MM.1S (cell line): Measurements from ENCODE around the gene RBM43.

Experiments used
- DNase-seq: peaks from one replicate; pipeline ENCODE4 v3.0.0-alpha.2; 2015
- H2AFZ ChIP-seq: fragments of 300-600 bp; sonication (generic); 2 replicates; pipeline ENCODE4 v1.6.0; 2016; ENCODE audit warnings: antibody characterized with exemption, low read length
- H3F3A ChIP-seq: fragments of 300-600 bp; sonication (generic); 2 replicates; pipeline ENCODE4 v1.6.1; 2016; ENCODE audit warnings: mild to moderate bottlenecking, antibody characterized with exemption, low read length, moderate library complexity, mixed read lengths; ENCODE audit not compliant: insufficient read depth
- H3K27ac ChIP-seq: fragments of 300-600 bp; sonication (generic); 2 replicates; pipeline ENCODE4 v1.5.1; 2016; ENCODE audit warnings: mild to moderate bottlenecking, low read length
- H3K27me3 ChIP-seq: fragments of 300-600 bp; sonication (generic); replicated peaks from 2 replicates; pipeline ENCODE4 v1.6.0; 2016; ENCODE audit warnings: low read length; ENCODE audit not compliant: insufficient read depth
- H3K36me3 ChIP-seq: fragments of 300-600 bp; sonication (generic); replicated peaks from 2 replicates; pipeline ENCODE4 v1.6.1; 2016; ENCODE audit warnings: mild to moderate bottlenecking, low read length, mixed read lengths; ENCODE audit not compliant: insufficient read depth
- H3K4me1 ChIP-seq: fragments of 300-600 bp; sonication (generic); 2 replicates; pipeline ENCODE4 v1.6.1; 2016; ENCODE audit warnings: low read length, mixed read lengths
- H3K4me2 ChIP-seq: fragments of 300-600 bp; sonication (generic); 2 replicates; pipeline ENCODE4 v1.6.0; 2016; ENCODE audit warnings: low read depth, low read length
- H3K4me3 ChIP-seq: fragments of 300-600 bp; sonication (generic); 2 replicates; pipeline ENCODE4 v1.5.1; 2016; ENCODE audit warnings: low read length, mixed read lengths
- H3K79me2 ChIP-seq: fragments of 300-600 bp; sonication (generic); 2 replicates; pipeline ENCODE4 v1.6.1; 2016; ENCODE audit warnings: mixed run types, low read length, mixed read lengths
- H3K9ac ChIP-seq: fragments of 300-600 bp; sonication (generic); 2 replicates; pipeline ENCODE4 v1.6.1; 2016; ENCODE audit warnings: low read length, mixed read lengths
- H3K9me2 ChIP-seq: fragments of 300-600 bp; sonication (generic); replicated peaks from 2 replicates; pipeline ENCODE4 v1.6.1; 2016; ENCODE audit warnings: mild to moderate bottlenecking, low read length, mixed read lengths; ENCODE audit not compliant: insufficient read depth
- H3K9me3 ChIP-seq: fragments of 300-600 bp; sonication (generic); replicated peaks from 2 replicates; pipeline ENCODE4 v1.6.1; 2016; ENCODE audit warnings: mild to moderate bottlenecking, low read length, mixed read lengths; ENCODE audit not compliant: insufficient read depth
- H4K20me1 ChIP-seq: fragments of 300-600 bp; sonication (generic); 2 replicates; pipeline ENCODE4 v1.6.1; 2016; ENCODE audit warnings: mild to moderate bottlenecking, low read length, moderate library complexity, mixed read lengths; ENCODE audit not compliant: insufficient read depth
- CTCF ChIP-seq: fragments of 300-600 bp; sonication (generic); IDR thresholded peaks from 2 replicates; pipeline ENCODE4 v1.5.1; 2016; ENCODE audit warnings: antibody characterized with exemption, low read length, mixed read lengths
- EZH2 ChIP-seq: fragments of 300-600 bp; sonication (generic); optimal IDR thresholded peaks from 2 replicates; pipeline ENCODE3; 2017; ENCODE audit warnings: low read depth, mild to moderate bottlenecking, antibody characterized with exemption, low read length, mixed read lengths
- EZH2phosphoT487 ChIP-seq: fragments of 300-600 bp; sonication (generic); IDR thresholded peaks from 2 replicates; pipeline ENCODE4 v1.6.1; 2018; ENCODE audit warnings: antibody characterized with exemption, low read length

Gene RBM43

GRCh38 chr2:151251012-151251411 lies 10.7 kb downstream of the RBM43 start:
- Histone ChIP-seq H3K79me2 (no peaks in the 10 kb centered on the region), H3K36me3 (no peaks in the 10 kb centered on the region), H3K4me1 (no peaks in the 10 kb centered on the region), H4K20me1 (no peaks in the 10 kb centered on the region), H3K4me2 (no peak overlapping the region), H2AFZ (no peak overlapping the region), H3K9ac (no peak overlapping the region), H3F3A (no peaks in the 10 kb centered on the region), H3K9me3 (no peaks in the 10 kb centered on the region), H3K27ac (no peak overlapping the region), H3K9me2 (no peaks in the 10 kb centered on the region), H3K27me3 (no peaks in the 10 kb centered on the region), H3K4me3 (no peak overlapping the region)
- TF ChIP-seq EZH2phosphoT487: no peak
- TF ChIP-seq CTCF: no peak
- no peak for TF ChIP-seq EZH2
- no peak for DNase-seq

- H3K36me3 ChIP-seq: no peaks in the 10 kb centered on the region
- H3K27ac ChIP-seq: no peak overlapping the region
- H3K9me3 ChIP-seq: no peaks in the 10 kb centered on the region
- H3K9ac ChIP-seq: no peak overlapping the region
- no peak overlapping the region for H2AFZ ChIP-seq
- no peaks in the 10 kb centered on the region for H4K20me1 ChIP-seq
- H3F3A ChIP-seq: no peaks in the 10 kb centered on the region
- TF ChIP-seq EZH2phosphoT487 (no peak), EZH2 (no peak), CTCF (no peak)
- H3K4me1 ChIP-seq: no peaks in the 10 kb centered on the region
- H3K9me2 ChIP-seq: no peaks in the 10 kb centered on the region
- H3K27me3 ChIP-seq: no peaks in the 10 kb centered on the region
- H3K4me3 ChIP-seq: no peak overlapping the region
- H3K79me2 ChIP-seq: no peaks in the 10 kb centered on the region
- no peak overlapping the region for H3K4me2 ChIP-seq
- DNase-seq: no peak
Measured at GRCh38 chr2:151247432-151247831, 14.2 kb downstream of the RBM43 start.

- no peaks in the 10 kb centered on the region for H3K36me3 ChIP-seq
- no peak overlapping the region for H3K4me3 ChIP-seq
- no peaks in the 10 kb centered on the region for H3F3A ChIP-seq
- H3K9ac ChIP-seq: no peak overlapping the region
- H3K9me2 ChIP-seq: no peaks in the 10 kb centered on the region
- no peak for DNase-seq
- TF ChIP-seq EZH2phosphoT487: no peak
- TF ChIP-seq CTCF: no peak
- TF ChIP-seq EZH2: no peak
- no peaks in the 10 kb centered on the region for H3K4me1 ChIP-seq
- no peaks in the 10 kb centered on the region for H3K79me2 ChIP-seq
- H3K4me2 ChIP-seq: no peak overlapping the region
- H4K20me1 ChIP-seq: no peaks in the 10 kb centered on the region
- H2AFZ ChIP-seq: no peak overlapping the region
- H3K27ac ChIP-seq: no peak overlapping the region
- no peaks in the 10 kb centered on the region for H3K27me3 ChIP-seq
- H3K9me3 ChIP-seq: no peaks in the 10 kb centered on the region
Measured at GRCh38 chr2:151246152-151246551, 15.5 kb downstream of the RBM43 start.
